Measurements from ENCODE around the gene SAYSD1. TPM values are rescaled to one million over a fixed set of nuclear protein-coding genes. Genes with fewer than 3 reads are reported as not detected.

The SAYSD1 gene
- total and polyA plus RNA-seq, 2 of the 8 experiments (the other 6 are each of a cell fraction or from before 2014, with no cell fraction given) = 6.7 to 7.9 TPM

- Histone ChIP-seq H2BK120ac (replicated peaks; ENCODE audit: low read depth, low read length) (no peak overlapping the region), H3K4me2 (ENCODE audit: insufficient read depth in 1 of 2, low read depth in 2 of 2, low read length in 2 of 2) (no peak overlapping the region), H3K4ac (replicated peaks; ENCODE audit: insufficient read length, low read depth, low read length) (no peak overlapping the region), H3K4me3 (ENCODE audit: extremely low read depth in 1 of 4, insufficient read depth in 2 of 4, low read depth in 3 of 4, low read length in 4 of 4) (no peak overlapping the region), H3K79me2 (ENCODE audit: control insufficient read depth in 1 of 2, insufficient read depth in 2 of 2, low read length in 2 of 2) (no peaks in the 10 kb centered on the region), H2BK12ac (ENCODE audit: low read depth, low read length) (no peak overlapping the region), H2BK5ac (ENCODE audit: low read depth, low read length) (no peak overlapping the region), H2BK20ac (ENCODE audit: low read length) (no peak overlapping the region), H3K27me3 (replicated peaks in 1 of 4; ENCODE audit: control insufficient read depth in 3 of 4, extremely low read depth in 1 of 4, insufficient read depth in 3 of 4, low read length in 3 of 4) (no peaks in the 10 kb centered on the region), H3K27ac (ENCODE audit: low read depth, low read length) (no peak overlapping the region), H3K18ac (ENCODE audit: extremely low read depth, low read length) (no peak overlapping the region), H2AFZ (ENCODE audit: low read length) (no peak overlapping the region), H4K20me1 (replicated peaks in 1 of 2; ENCODE audit: control insufficient read depth in 1 of 2, insufficient read depth in 2 of 2, low read length in 2 of 2) (no peaks in the 10 kb centered on the region), H3K9ac (replicated peaks in 1 of 4; ENCODE audit: extremely low read depth in 1 of 4, low read depth in 3 of 4, low read length in 3 of 4) (no peak overlapping the region), H3K79me1 (ENCODE audit: low read depth, low read length) (no peaks in the 10 kb centered on the region), H3K9me3 (ENCODE audit: insufficient read depth in 2 of 2, low read depth in 1 of 2, low read length in 1 of 2) (no peaks in the 10 kb centered on the region), H3K56ac (replicated peaks; ENCODE audit: insufficient read length, low read depth, low read length) (no peak overlapping the region), H3K36me3 (ENCODE audit: control insufficient read depth in 2 of 4, insufficient read depth in 4 of 4, low read length in 3 of 4) (no peaks in the 10 kb centered on the region), H4K8ac (ENCODE audit: extremely low read depth, insufficient read depth, low read length) (peak overlapping the region; percentile 54; the same call in 1 of the 2 replicates), H3K23ac (ENCODE audit: insufficient read length) (no peak overlapping the region), H3K14ac (ENCODE audit: insufficient read length) (no peak overlapping the region), H3K4me1 (replicated peaks in 1 of 4; ENCODE audit: control insufficient read depth in 3 of 4, insufficient read depth in 4 of 4, low read length in 3 of 4) (peaks cover 0 to 7% (median 0%) of the 10 kb centered on the region in 4 experiments; a peak in 2 of 7 replicates), H2AK5ac (ENCODE audit: low read depth, low read length) (no peak overlapping the region), H4K5ac (ENCODE audit: insufficient read length, low read depth, low read length) (no peak overlapping the region), H2BK15ac (ENCODE audit: low read length) (no peak overlapping the region), H3K23me2 (ENCODE audit: low read depth, low read length) (no peaks in the 10 kb centered on the region), H4K91ac (replicated peaks; ENCODE audit: insufficient read length, low read length) (no peak overlapping the region)
- no peak for FAIRE-seq
- CTCF ChIA-PET (ENCODE audit: partially characterized antibody) = interaction anchor here (0.7 to 2.2 kb wide), 9 partner anchors 13 to 231 kb away, joined by 3 to 7 read pairs (median 3); no protein-coding TSS in a partner anchor
- no peak for DNase-seq (ENCODE audit: low read depth in 1 of 2, low spot score in 2 of 2)
- POLR2A ChIA-PET (ENCODE audit: partially characterized antibody) = interaction anchor here (0.6 to 1.0 kb wide), 2 partner anchors 10 to 240 kb away, joined by 3 read pairs; no protein-coding TSS in a partner anchor
- WGBS, 2 experiments (ENCODE audit: extremely low coverage in 1 of 2, insufficient coverage in 1 of 2, insufficient read length in 1 of 2, insufficient replicate concordance in 2 of 2, low coverage in 1 of 2, low lambda C conversion rate in 2 of 2, missing lambda C conversion rate in 1 of 2) = 88% methylated on average over 8 of the region's 8 CpGs; no CpG with 5 or more reads in 1 of the 2 experiments
- no peak for TF ChIP-seq EZH2 (IDR thresholded peaks at IDR 0.05; ENCODE audit: low read depth, low read length, severe bottlenecking)
- TF ChIP-seq TEAD4 (IDR thresholded peaks at IDR 0.05; ENCODE audit: low read depth, low read length) = no peak
- no peak for TF ChIP-seq EP300 (IDR thresholded peaks at IDR 0.05; ENCODE audit: borderline replicate concordance in 1 of 2, low read depth in 2 of 2, low read length in 2 of 2)
- TF ChIP-seq SIRT6 (IDR thresholded peaks at IDR 0.05; ENCODE audit: low read length) = no peak
- TF ChIP-seq USF2 (IDR thresholded peaks at IDR 0.05; ENCODE audit: low read length) = no peak
- no peak for TF ChIP-seq NRF1 (IDR thresholded peaks at IDR 0.05; ENCODE audit: low read depth, low read length)
- no peak for TF ChIP-seq PHF8 (conservative IDR thresholded peaks at IDR 0.05; ENCODE audit: low read depth, low read length)
- TF ChIP-seq RXRA (IDR thresholded peaks at IDR 0.05; ENCODE audit: insufficient read depth, low read depth, low read length) = no peak
- TF ChIP-seq SP1 (IDR thresholded peaks at IDR 0.05; ENCODE audit: low read depth, low read length) = no peak
- TF ChIP-seq NANOG (IDR thresholded peaks at IDR 0.05; ENCODE audit: insufficient read depth, low read depth, low read length, poor library complexity, severe bottlenecking) = no peak
These were observed 35.5 kb downstream of the SAYSD1 start for GRCh38 chr6:39079197-39080125.

Measured in H1 (cell line).